Activated CD4-positive, CD25-positive, alpha-beta regulatory T cell (primary cell): ENCODE data around the gene TFF1.

Experiments
- DNase-seq, 4 experiments: peaks; one replicate each; lab custom pipeline; 2025; lab: John Stamatoyannopoulos, UW

TFF1 gene

DNA sequence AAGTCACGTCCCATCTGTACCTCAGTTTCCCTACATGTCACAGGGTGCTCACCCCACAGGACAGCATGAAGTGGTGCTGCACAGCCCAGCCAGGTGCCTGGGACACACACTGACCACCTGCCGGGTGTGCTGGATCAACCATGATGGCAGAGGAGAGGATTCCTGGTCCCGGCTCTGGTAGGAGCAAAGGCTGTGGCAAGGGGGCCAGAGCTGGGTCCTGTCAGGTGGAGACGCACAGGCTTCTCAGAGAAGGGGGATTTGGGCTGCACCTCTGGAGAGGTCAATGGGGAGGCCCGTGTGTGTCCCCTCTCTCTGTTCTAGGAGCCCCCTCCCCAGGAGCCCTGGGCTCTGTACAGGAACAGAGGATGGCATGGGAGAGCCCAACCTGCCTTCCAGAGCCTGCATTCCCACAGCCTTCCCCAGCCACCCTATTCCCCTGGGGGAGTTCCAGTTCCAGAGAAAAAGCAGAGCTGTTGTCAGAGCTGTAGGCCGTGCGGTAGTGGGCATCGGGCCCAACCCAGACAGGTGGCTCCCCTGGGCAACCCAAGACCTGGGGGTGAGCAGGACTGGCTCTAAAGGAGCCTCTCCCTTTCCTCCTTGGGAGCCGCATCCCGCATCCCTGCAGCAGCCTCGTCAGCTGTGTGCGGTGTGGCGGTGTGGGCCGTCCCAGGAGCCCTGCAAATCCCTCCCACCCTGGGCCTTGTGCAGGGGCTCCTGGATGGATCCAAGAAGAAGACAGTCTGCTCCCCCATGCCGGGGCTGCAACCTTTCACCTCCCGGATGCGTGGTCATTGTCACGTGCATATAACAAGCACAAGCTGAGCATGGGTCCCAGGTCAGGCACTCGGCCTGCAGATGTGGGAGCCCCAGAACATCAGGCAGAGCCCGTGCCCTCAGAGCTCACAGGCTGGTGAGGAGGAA, 48.2 kb downstream of the TFF1 start:
- DNase-seq = no peak

DNA sequence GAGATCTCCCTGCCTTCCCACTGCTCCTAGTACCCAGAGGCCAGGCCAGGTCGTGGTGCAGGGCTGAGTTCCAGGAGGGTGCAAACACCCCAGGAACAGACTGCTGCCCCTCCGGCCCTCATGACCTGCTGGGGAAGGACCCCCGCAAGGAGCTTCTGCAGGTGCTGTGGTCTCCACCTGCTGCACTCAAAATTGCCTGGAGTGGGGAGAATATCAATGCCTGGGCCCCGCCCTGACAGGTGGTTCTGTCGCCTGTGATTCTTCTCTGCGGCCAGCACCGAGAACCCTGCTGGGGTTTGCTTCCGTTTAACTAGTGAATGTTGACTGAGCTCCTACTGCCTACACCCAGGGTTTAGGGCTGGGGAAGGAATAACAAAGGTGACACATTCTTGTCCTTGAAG, 49.0 kb downstream of the TFF1 start:
- DNase-seq = no peak

DNA sequence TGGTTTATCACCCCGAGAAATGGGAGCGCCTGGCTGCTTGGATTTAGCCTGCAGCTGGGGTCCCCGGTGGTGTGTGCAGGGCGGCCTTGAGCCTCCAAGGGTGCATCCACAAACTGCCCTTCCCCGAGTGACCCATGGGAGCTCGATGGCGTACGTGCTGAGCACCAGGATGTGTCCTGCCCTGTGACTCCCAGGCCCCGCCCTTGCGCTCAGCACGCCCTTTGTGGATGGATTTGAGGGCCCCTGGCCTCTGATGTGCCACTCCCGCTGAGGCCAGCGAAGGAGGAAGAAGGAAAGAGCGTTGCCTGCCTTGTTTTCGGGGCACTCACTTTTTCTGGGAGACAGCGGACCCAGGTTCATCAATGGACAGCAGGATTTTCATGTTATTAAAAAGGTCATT, 49.4 kb downstream of the TFF1 start:
- no peak for DNase-seq

DNA sequence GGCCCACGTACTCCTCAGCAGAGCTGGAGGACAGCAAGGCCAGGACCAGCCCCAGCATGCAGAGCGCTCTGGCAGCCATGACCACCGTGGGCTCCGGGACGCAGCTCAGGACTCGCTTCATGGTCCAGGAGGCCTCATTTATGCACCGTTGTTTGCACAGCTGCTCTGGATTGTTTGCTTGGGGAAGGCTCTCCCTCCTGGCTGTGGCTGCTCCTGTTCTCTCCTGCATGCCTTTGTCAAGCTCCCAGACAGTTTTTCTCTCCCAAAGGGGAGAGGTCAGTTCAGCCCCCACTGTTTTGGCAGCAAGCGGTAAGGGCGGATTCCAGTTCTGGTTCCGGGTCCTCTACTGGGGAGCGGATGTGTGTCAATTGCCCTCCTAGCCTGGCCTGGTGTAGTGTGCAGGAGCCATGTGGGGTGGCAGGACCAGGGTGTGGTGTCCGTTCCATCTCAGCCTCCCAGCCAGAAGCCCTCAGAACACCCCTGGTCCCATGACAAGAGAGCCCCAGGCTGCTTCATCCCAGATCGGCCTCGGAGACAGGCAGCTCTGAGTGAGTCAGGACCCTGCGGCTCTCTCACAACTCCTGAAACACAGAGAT, 50.9 kb downstream of the TFF1 start, which contains the start of gene TFF3:
Gene TFF3, minus strand, starts transcription at position 114 of the 596 bp plus-strand sequence. Its CDS starts 35 bp downstream, at position 79.
- DNase-seq = no peak

DNA sequence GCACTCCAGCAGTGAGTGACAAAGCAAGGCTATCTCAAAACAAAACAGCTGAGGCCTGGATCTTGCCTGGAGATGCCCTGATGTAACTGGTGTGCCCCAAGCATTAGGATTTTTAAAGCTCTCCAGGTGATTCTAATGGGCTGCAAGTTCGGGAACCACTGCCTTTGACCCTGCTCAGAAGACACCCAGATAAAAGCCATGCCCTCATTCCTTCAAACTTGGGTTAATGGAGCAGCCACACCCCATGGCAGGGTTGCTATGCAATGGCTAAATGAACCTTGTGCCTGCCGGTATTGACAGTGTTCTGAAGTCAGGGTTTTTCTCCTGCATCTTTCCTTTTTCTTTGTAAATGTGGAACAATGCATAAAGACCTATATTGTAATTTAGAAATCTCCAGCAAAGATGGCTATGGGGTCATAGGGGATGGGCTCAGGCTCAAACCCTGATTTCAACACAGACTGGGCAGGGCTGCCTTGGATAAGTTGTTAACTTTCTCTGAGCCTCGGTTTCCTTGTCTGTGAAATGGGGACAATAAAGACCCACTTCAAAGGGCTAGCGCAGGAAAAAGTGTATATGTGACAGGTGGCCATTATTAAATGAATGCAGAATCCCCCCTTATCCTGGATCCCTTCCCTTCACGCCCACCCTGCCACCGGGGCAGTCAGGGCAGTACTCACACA, 51.6 kb downstream of the TFF1 start:
- no peak for DNase-seq

DNA sequence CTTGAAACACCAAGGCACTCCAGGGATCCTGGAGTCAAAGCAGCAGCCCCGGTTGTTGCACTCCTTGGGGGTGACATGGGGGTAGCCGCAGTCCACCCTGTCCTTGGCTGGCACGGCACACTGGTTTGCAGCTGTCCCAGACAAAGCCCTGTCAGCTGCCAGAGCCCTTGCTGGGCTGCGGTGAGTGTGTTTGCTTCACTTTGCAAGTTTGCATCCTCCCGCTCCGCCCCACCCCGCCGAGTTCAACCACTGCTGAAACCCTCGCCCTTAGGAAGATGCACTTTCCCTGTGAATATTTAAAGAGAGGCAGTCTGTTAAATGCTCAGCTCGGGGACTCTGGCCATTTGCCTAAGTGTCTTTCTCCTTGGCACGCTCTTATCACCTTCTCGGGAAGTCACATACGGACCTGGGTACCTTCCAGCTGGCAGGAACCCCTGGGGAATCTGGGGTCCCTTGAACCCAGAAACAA, 52.8 kb downstream of the TFF1 start:
- no peak for DNase-seq

DNA sequence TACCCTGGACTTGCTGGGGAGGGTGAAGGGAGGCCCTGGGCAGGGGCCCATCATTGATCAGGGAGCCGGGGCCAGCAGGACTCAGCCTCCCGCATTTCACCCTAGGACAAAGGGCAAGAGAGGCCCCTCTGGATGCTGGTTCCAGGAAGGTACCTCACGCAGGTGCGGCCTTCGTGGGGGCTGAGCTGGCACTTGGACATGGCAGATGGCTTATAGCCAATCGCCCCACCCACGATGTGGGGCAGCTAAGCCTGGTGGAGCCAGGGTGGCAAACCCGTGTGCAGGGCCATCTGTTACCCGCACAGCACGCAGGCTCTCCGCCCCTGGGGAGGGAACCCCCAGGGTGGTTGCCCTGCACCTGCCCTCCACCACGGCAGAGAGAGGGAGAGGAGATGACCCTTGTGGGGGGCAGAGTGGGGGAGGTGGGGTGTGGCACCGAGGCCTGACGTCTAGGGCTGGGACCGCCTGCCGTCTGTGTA, 53.7 kb downstream of the TFF1 start:
- no peak for DNase-seq
